Testis (tissue), 3 donors: ENCODE measurements around the gene TMEM120B. TPM values are rescaled to one million over a fixed set of nuclear protein-coding genes. Genes with fewer than 3 reads are reported as not detected.

Source experiments
- DNase-seq: peaks from one replicate; pipeline ENCODE4 v3.0.0-alpha.2; 2019
- H3K27ac ChIP-seq, 2 donors: fragments of 200-600 bp; sonication (generic); one replicate each; pipeline ENCODE4 v1.5.1; 2019
- H3K27me3 ChIP-seq: fragments of 200-600 bp; sonication (generic); one replicate; pipeline ENCODE4 v1.5.1; 2019
- H3K36me3 ChIP-seq: fragments of 200-600 bp; sonication (generic); one replicate; pipeline ENCODE4 v1.5.1; 2017; ENCODE audit warnings: low read depth; ENCODE audit errors: missing control alignments
- H3K4me1 ChIP-seq: fragments of 200-600 bp; sonication (generic); one replicate; pipeline ENCODE4 v1.5.1; 2019
- H3K4me3 ChIP-seq, 2 donors: fragments of 200-600 bp; sonication (generic); one replicate each; pipeline ENCODE4 v1.5.1; 2017 to 2019
- H3K9me3 ChIP-seq: fragments of 200-600 bp; sonication (generic); one replicate; pipeline ENCODE4 v1.5.1; 2017
- CTCF ChIP-seq, 3 experiments: fragments of 450-650 bp in 2 of 3; fragments of 200-600 bp in 1 of 3; sonication (generic) in 1 of 3; IDR thresholded peaks; one replicate each; pipeline ENCODE4 v1.5.1; 2016 to 2019; ENCODE audit warnings: antibody characterized with exemption in 3 of 3, mild to moderate bottlenecking in 2 of 3, moderate library complexity in 1 of 3
- POLR2A ChIP-seq: fragments of 450-650 bp; IDR thresholded peaks from one replicate; pipeline ENCODE4 v1.6.1; 2017; ENCODE audit warnings: antibody characterized with exemption, mild to moderate bottlenecking, moderate library complexity
- whole genome bisulfite sequencing, 2 donors: methylation state at CpG; one replicate each; pipeline ENCODE4 v1.1.5; 2018; 5-methylcytosine and 5-hydroxymethylcytosine counted together
- intact Hi-C: fragments of 100-400 bp; cut with DNase I; formaldehyde crosslinking; loops from one replicate; pipeline ENCODE4 v1.15.1; 2023; ENCODE audit warnings: low total_unique reads
- polyA plus RNA-seq: library from polyadenylated mRNA; stranded (reverse); fragments of 350-450 nt; fragmentation: Illumina TruSeq; extraction: RNeasy Lipid Tissue Mini Kit (QIAGEN cat#74804); gene quantifications from one replicate; pipeline ENCODE4 v1.2.3, GENCODE V29; 2014; ENCODE audit warnings: low read depth, low replicate concordance; ENCODE audit not compliant: insufficient read depth
- total RNA-seq, 2 donors: library from RNA; depleted of rRNA; stranded (reverse); fragments of >200 nt; gene quantifications; one replicate each; pipeline ENCODE4 v1.2.3, GENCODE V29; 2016

The TMEM120B gene
- total and polyA plus RNA-seq, 3 donors from 2014 or later, result 4.9 to 17.2 (median 16.9) TPM

GRCh38 chr12:121765573-121765972 lies 53.0 kb downstream of the TMEM120B start:
- Histone ChIP-seq H3K4me1 (peaks cover 8% of the 10 kb centered on the region), H3K9me3 (no peaks in the 10 kb centered on the region), H3K27me3 (no peaks in the 10 kb centered on the region), H3K27ac (no peak overlapping the region), H3K4me3 (no peak overlapping the region), H3K36me3 (no peaks in the 10 kb centered on the region)
- intact Hi-C loops, result loop anchor here (5.0 kb wide), 1 partner anchor 68 kb away; no protein-coding TSS in a partner anchor
- no peak for DNase-seq
- TF ChIP-seq POLR2A (no peak), CTCF (IDR thresholded peaks at IDR 0.05) (no peak)
- 79 to 92% methylated on average over 5 of the region's 5 CpGs for WGBS, 2 donors

- H3K4me1 ChIP-seq, result peaks cover 8% of the 10 kb centered on the region
- peak; percentile 48 for DNase-seq
- intact Hi-C loops, result loop anchor here (5.0 kb wide), 1 partner anchor 69 kb away; no protein-coding TSS in a partner anchor
- no peak overlapping the region for H3K4me3 ChIP-seq
- H3K27ac ChIP-seq, result no peak overlapping the region
- H3K36me3 ChIP-seq, result no peaks in the 10 kb centered on the region
- H3K27me3 ChIP-seq, result no peaks in the 10 kb centered on the region
- no peaks in the 10 kb centered on the region for H3K9me3 ChIP-seq
- TF ChIP-seq CTCF (IDR thresholded peaks at IDR 0.05) (no peak), POLR2A (no peak)
- WGBS, 2 donors, result 76 to 87% methylated on average over 3 to 5 of the region's 5 CpGs
These were observed 53.9 kb downstream of the TMEM120B start for GRCh38 chr12:121766290-121767039.

- WGBS, 2 donors, result 36 to 63% methylated on average over 9 to 10 of the region's 10 CpGs
- H3K36me3 ChIP-seq, result no peaks in the 10 kb centered on the region
- no peaks in the 10 kb centered on the region for H3K9me3 ChIP-seq
- peak; percentile 53 for DNase-seq
- H3K4me3 ChIP-seq, result no peak overlapping the region
- intact Hi-C loops, result loop anchor here (5.0 kb wide), 1 partner anchor 70 kb away; no protein-coding TSS in a partner anchor
- no peak overlapping the region for H3K27ac ChIP-seq
- H3K27me3 ChIP-seq, result no peaks in the 10 kb centered on the region
- TF ChIP-seq CTCF (IDR thresholded peaks at IDR 0.05), result no peak
- TF ChIP-seq POLR2A, result no peak
- peaks cover 8% of the 10 kb centered on the region for H3K4me1 ChIP-seq
These were observed 55.0 kb downstream of the TMEM120B start for GRCh38 chr12:121767525-121768016.

GRCh38 chr12:121769297-121769830 lies 56.8 kb downstream of the TMEM120B start:
- Histone ChIP-seq H3K4me3 (no peak overlapping the region), H3K36me3 (no peaks in the 10 kb centered on the region), H3K27ac (no peak overlapping the region), H3K4me1 (peaks cover 8% of the 10 kb centered on the region), H3K27me3 (no peaks in the 10 kb centered on the region), H3K9me3 (no peaks in the 10 kb centered on the region)
- intact Hi-C loops, result loop anchor here (5.0 kb wide), 1 partner anchor 72 kb away; no protein-coding TSS in a partner anchor
- WGBS, 2 donors, result 90 to 95% methylated on average over 9 of the region's 9 CpGs
- TF ChIP-seq CTCF (IDR thresholded peaks at IDR 0.05) (no peak), POLR2A (no peak)
- no peak for DNase-seq
